Measurements from ENCODE around the gene CHML.

GRCh38 chr1:241605146-241605805 is 34.9 kb downstream of the CHML start:
- TF ChIP-seq, protein P1, sequence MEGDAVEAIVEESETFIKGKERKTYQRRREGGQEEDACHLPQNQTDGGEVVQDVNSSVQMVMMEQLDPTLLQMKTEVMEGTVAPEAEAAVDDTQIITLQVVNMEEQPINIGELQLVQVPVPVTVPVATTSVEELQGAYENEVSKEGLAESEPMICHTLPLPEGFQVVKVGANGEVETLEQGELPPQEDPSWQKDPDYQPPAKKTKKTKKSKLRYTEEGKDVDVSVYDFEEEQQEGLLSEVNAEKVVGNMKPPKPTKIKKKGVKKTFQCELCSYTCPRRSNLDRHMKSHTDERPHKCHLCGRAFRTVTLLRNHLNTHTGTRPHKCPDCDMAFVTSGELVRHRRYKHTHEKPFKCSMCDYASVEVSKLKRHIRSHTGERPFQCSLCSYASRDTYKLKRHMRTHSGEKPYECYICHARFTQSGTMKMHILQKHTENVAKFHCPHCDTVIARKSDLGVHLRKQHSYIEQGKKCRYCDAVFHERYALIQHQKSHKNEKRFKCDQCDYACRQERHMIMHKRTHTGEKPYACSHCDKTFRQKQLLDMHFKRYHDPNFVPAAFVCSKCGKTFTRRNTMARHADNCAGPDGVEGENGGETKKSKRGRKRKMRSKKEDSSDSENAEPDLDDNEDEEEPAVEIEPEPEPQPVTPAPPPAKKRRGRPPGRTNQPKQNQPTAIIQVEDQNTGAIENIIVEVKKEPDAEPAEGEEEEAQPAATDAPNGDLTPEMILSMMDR (IDR thresholded peaks at IDR 0.05), result no peak
- no peak for TF ChIP-seq POLR2A (IDR thresholded peaks at IDR 0.05)
